OCI-LY7 (cell line): ENCODE data around the gene IPPK.

Experiments
- CTCF ChIP-seq: fragments of 200-600 bp; sonication (generic); conservative IDR thresholded peaks from 2 replicates; pipeline ENCODE4 v1.5.1; 2014; ENCODE audit warnings: mild to moderate bottlenecking, antibody characterized with exemption, low read length, moderate library complexity, mixed read lengths
- EZH2phosphoT487 ChIP-seq: fragments of 200-600 bp; sonication (generic); IDR thresholded peaks from 2 replicates; pipeline ENCODE4 v1.6.1; 2018; ENCODE audit warnings: low read depth, borderline replicate concordance, mild to moderate bottlenecking, mixed run types, antibody characterized with exemption, low read length, moderate library complexity, mixed read lengths

DNA sequence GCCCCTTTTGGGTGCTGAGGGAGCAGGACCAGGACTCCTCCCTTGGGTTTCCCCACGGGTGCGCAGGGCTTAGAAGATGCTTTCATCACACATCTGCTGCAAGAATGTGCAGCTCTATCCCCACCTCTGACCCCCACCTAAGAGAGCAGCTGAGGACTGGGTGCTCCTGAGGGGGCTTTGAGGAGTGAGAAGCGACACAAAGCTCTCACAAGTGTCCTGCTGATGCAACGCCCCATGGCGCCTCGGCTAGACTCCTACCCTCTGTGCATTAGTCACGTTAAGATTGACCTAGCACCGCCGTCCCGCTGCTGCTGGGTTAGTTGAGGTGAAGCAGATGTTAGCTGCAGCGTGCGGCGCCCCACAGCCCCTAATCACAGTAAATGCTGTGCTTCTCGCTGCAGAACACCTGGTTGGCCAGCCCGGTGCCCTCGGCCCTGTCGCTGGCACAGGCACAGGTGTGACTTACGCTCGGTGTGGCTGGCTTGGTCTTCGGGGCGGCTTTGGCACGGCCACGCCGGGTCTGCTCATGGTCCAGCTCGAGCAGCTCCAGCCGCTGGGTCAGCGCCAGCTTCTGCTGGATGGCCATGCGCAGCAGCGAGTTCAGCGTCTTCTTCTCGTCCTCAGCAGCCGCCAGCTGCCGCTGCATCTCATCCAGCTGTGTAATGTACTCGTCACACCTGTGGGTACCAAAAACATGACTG, 45.0 kb upstream of the IPPK start:
- TF ChIP-seq CTCF, result no peak
- no peak for TF ChIP-seq EZH2phosphoT487
